IMR-90 (cell line): ENCODE measurements around the gene VPS4B. TPM values are rescaled to one million over a fixed set of nuclear protein-coding genes. Genes with fewer than 3 reads are reported as not detected.

Source experiments
- ATAC-seq: fragments of 200-7000 bp; cut with Tn5 transposase; 2 replicates; pipeline ENCODE4 v1.9.1; 2020; ENCODE audit warnings: low read depth, mild to moderate bottlenecking, moderate library complexity
- BruUV-seq: library from RNA; stranded (reverse); fragments of 400-500 nt; replicated peaks from 2 replicates; lab custom pipeline; 2021; lab: Mats Ljungman, UMichigan
- CTCF ChIA-PET: fragments of 300-600 bp; formaldehyde crosslinking; extraction: SDS; loops from one replicate; lab custom pipeline; 2021; ENCODE audit warnings: antibody characterized with exemption; lab: Yijun Ruan, JAX
- POLR2A ChIA-PET: fragments of 300-600 bp; sonication (Branson Sonifier 250); formaldehyde crosslinking; loops from one replicate; lab custom pipeline; 2022; ENCODE audit warnings: antibody characterized with exemption; ENCODE audit not compliant: unreplicated experiment; lab: Charles Lee
- DNase-seq: peaks from one replicate; pipeline ENCODE4 v3.0.0; 2013
- H2AFZ ChIP-seq: replicated peaks from 2 replicates; pipeline ENCODE3; 2013; ENCODE audit warnings: low read length, mild to moderate bottlenecking; ENCODE audit not compliant: poor library complexity
- H2AK5ac ChIP-seq: 2 replicates; pipeline ENCODE4 v1.6.1; 2013; ENCODE audit warnings: low read depth, low read length, inconsistent platforms
- H2AK9ac ChIP-seq: replicated peaks from 2 replicates; pipeline ENCODE3; 2013; ENCODE audit warnings: mild to moderate bottlenecking, low read depth, low read length, moderate library complexity; ENCODE audit not compliant: poor library complexity
- H2BK120ac ChIP-seq: 2 replicates; pipeline ENCODE4 v1.6.1; 2013; ENCODE audit warnings: low read depth, low read length, inconsistent platforms
- H2BK15ac ChIP-seq: 3 replicates; pipeline ENCODE4 v1.6.1; 2013; ENCODE audit warnings: low read depth, low read length, inconsistent platforms
- H2BK20ac ChIP-seq: 2 replicates; pipeline ENCODE4 v1.6.1; 2013; ENCODE audit warnings: low read depth, mild to moderate bottlenecking, inconsistent platforms, low read length, moderate library complexity
- H2BK5ac ChIP-seq: 2 replicates; pipeline ENCODE4 v1.6.1; 2013; ENCODE audit warnings: mild to moderate bottlenecking, low read depth, low read length, inconsistent platforms; ENCODE audit not compliant: poor library complexity, severe bottlenecking
- H3K14ac ChIP-seq: replicated peaks from 2 replicates; pipeline ENCODE4 v1.6.1; 2013; ENCODE audit warnings: low read depth, low read length, inconsistent platforms
- H3K18ac ChIP-seq: 2 replicates; pipeline ENCODE4 v1.6.1; 2013; ENCODE audit warnings: low read depth, low read length, control low read depth
- H3K23ac ChIP-seq: 2 replicates; pipeline ENCODE4 v1.6.1; 2013; ENCODE audit warnings: low read depth, low read length, inconsistent platforms
- H3K27ac ChIP-seq: 2 replicates; pipeline ENCODE4 v1.5.1; 2013; ENCODE audit warnings: mild to moderate bottlenecking, control low read depth, low read length; ENCODE audit not compliant: insufficient read depth
- H3K27me3 ChIP-seq: 2 replicates; pipeline ENCODE4 v1.6.1; 2013; ENCODE audit warnings: low read length; ENCODE audit not compliant: control insufficient read depth, insufficient read depth
- H3K36me3 ChIP-seq: 2 replicates; pipeline ENCODE4 v1.6.1; 2013; ENCODE audit warnings: low read length, mixed read lengths; ENCODE audit not compliant: control insufficient read depth, insufficient read depth
- H3K4ac ChIP-seq: 2 replicates; pipeline ENCODE4 v1.6.1; 2013; ENCODE audit warnings: low read depth, low read length, inconsistent platforms
- H3K4me1 ChIP-seq: 2 replicates; pipeline ENCODE4 v1.6.1; 2013; ENCODE audit warnings: low read length, mixed read lengths; ENCODE audit not compliant: control insufficient read depth, insufficient read depth
- H3K4me2 ChIP-seq: 2 replicates; pipeline ENCODE4 v1.6.1; 2013; ENCODE audit warnings: low read depth, mild to moderate bottlenecking, control low read depth, low read length, moderate library complexity
- H3K4me3 ChIP-seq: 2 replicates; pipeline ENCODE4 v1.5.1; 2013; ENCODE audit warnings: low read depth, mild to moderate bottlenecking, control low read depth, low read length, moderate library complexity; ENCODE audit not compliant: insufficient read depth
- H3K56ac ChIP-seq: 2 replicates; pipeline ENCODE4 v1.6.1; 2013; ENCODE audit warnings: low read length, inconsistent platforms; ENCODE audit not compliant: insufficient read depth; ENCODE audit errors: extremely low read depth
- H3K79me1 ChIP-seq, 2 experiments: 2 replicates each; pipeline ENCODE4 v1.6.1; 2013; ENCODE audit warnings: low read length in 2 of 2, inconsistent platforms in 1 of 2, low read depth in 1 of 2
- H3K9ac ChIP-seq: 2 replicates; pipeline ENCODE4 v1.6.1; 2013; ENCODE audit warnings: low read depth, low read length, control low read depth
- H3K9me1 ChIP-seq: 2 replicates; pipeline ENCODE4 v1.6.1; 2013; ENCODE audit warnings: low read length, inconsistent platforms; ENCODE audit not compliant: insufficient read depth
- H3K9me3 ChIP-seq: 2 replicates; pipeline ENCODE4 v1.6.1; 2013; ENCODE audit warnings: low read length; ENCODE audit not compliant: control insufficient read depth, insufficient read depth
- H4K20me1 ChIP-seq: 2 replicates; pipeline ENCODE4 v1.6.1; 2013; ENCODE audit warnings: low read length, inconsistent platforms; ENCODE audit not compliant: insufficient read depth
- H4K5ac ChIP-seq: 2 replicates; pipeline ENCODE4 v1.6.1; 2013; ENCODE audit warnings: mild to moderate bottlenecking, low read depth, low read length, control low read depth
- H4K8ac ChIP-seq, 2 experiments: 2 replicates each; pipeline ENCODE4 v1.6.1; 2013; ENCODE audit warnings: low read depth in 2 of 2, low read length in 2 of 2, control low read depth in 1 of 2, inconsistent platforms in 1 of 2
- H4K91ac ChIP-seq: 2 replicates; pipeline ENCODE4 v1.6.1; 2013; ENCODE audit warnings: low read depth, low read length, inconsistent platforms; ENCODE audit not compliant: insufficient read depth
- BHLHE40 ChIP-seq: fragments of 150-350 bp; IDR thresholded peaks from 2 replicates; pipeline ENCODE4 v1.6.1; 2016; ENCODE audit warnings: mild to moderate bottlenecking, low read depth, low read length
- CEBPB ChIP-seq: IDR thresholded peaks from 2 replicates; pipeline ENCODE4 v1.6.1; 2012; ENCODE audit warnings: low read depth, low read length, improper control_type of control experiment
- CHD1 ChIP-seq: IDR thresholded peaks from 2 replicates; pipeline ENCODE4 v1.6.1; 2012; ENCODE audit warnings: low read depth, low read length, improper control_type of control experiment
- MAFK ChIP-seq: IDR thresholded peaks from 2 replicates; pipeline ENCODE4 v1.6.1; 2012; ENCODE audit warnings: low read depth, low read length, improper control_type of control experiment
- MAZ ChIP-seq: IDR thresholded peaks from 2 replicates; pipeline ENCODE4 v1.6.1; 2012; ENCODE audit warnings: low read depth, mild to moderate bottlenecking, low read length, improper control_type of control experiment, moderate library complexity, borderline replicate concordance
- MXI1 ChIP-seq: IDR thresholded peaks from 2 replicates; pipeline ENCODE4 v1.6.1; 2012; ENCODE audit warnings: low read depth, mild to moderate bottlenecking, low read length, moderate library complexity, borderline replicate concordance
- NFE2L2 ChIP-seq: fragments of 150-350 bp; IDR thresholded peaks from 2 replicates; pipeline ENCODE4 v1.6.1; 2016; ENCODE audit warnings: low read depth, mild to moderate bottlenecking, low read length
- POLR2A ChIP-seq: IDR thresholded peaks from 2 replicates; pipeline ENCODE4 v1.6.1; 2012; ENCODE audit warnings: mild to moderate bottlenecking, low read depth, low read length
- RAD21 ChIP-seq: IDR thresholded peaks from 2 replicates; pipeline ENCODE4 v1.6.1; 2012; ENCODE audit warnings: low read length, improper control_type of control experiment
- RCOR1 ChIP-seq: IDR thresholded peaks from 2 replicates; pipeline ENCODE4 v1.6.1; 2012; ENCODE audit warnings: mild to moderate bottlenecking, low read length, improper control_type of control experiment; ENCODE audit not compliant: insufficient replicate concordance
- RFX5 ChIP-seq: IDR thresholded peaks from 2 replicates; pipeline ENCODE4 v1.8.0; 2012; ENCODE audit warnings: low read depth, mild to moderate bottlenecking, low read length, moderate library complexity
- WGBS, 2 experiments: methylation state at CpG; one replicate each; pipeline versions ENCODE4 v1.1.5 to v1.1.7; 2013; ENCODE audit warnings: missing lambda C conversion rate in 2 of 2; ENCODE audit not compliant: insufficient read length in 1 of 2; ENCODE audit errors: extremely low coverage in 2 of 2; 5-methylcytosine and 5-hydroxymethylcytosine counted together
- dilution Hi-C: fragments of 300-500 bp; cut with HindIII; formaldehyde crosslinking; loops from one replicate; pipeline ENCODE4 v1.14.3; 2018; ENCODE audit warnings: low sequenced_read_pairs; ENCODE audit not compliant: unreplicated experiment
- in situ Hi-C: fragments of 300-500 bp; cut with MboI; formaldehyde crosslinking; loops from 3 replicates; pipeline ENCODE4 v1.14.3; 2019; ENCODE audit warnings: low sequenced_read_pairs, inconsistent platforms, mixed read lengths
- intact Hi-C: fragments of 100-400 bp; cut with micrococcal nuclease; formaldehyde crosslinking; loops from 2 replicates; pipeline ENCODE4 v1.10.0; 2022
- polyA plus RNA-seq, 3 experiments: library from polyadenylated mRNA; depleted of rRNA; stranded (reverse); fragments of >200 nt; gene quantifications; 2 replicates each; pipeline ENCODE4 v1.2.3, GENCODE V29; 2012; ENCODE audit warnings: low replicate concordance in 1 of 3
- total RNA-seq: library from RNA; depleted of rRNA; stranded (reverse); fragments of >200 nt; gene quantifications from 2 replicates; pipeline ENCODE4 v1.2.3, GENCODE V29; 2012
- TF ChIP-seq, protein P1 (sequence below): fragments of 150-350 bp; IDR thresholded peaks from 2 replicates; pipeline ENCODE4 v1.6.1; 2017; ENCODE audit warnings: mild to moderate bottlenecking, antibody characterized with exemption, low read length, low read depth
- TF ChIP-seq, protein P2 (sequence below): fragments of 150-350 bp; IDR thresholded peaks from 2 replicates; pipeline ENCODE4 v1.6.1; 2016; ENCODE audit warnings: low read depth, mild to moderate bottlenecking, low read length, moderate library complexity, borderline replicate concordance

VPS4B gene
- total and polyA plus RNA-seq, 2 of the 4 experiments (the other 2 are of a cell fraction), result 16.2 to 31.5 TPM

DNA sequence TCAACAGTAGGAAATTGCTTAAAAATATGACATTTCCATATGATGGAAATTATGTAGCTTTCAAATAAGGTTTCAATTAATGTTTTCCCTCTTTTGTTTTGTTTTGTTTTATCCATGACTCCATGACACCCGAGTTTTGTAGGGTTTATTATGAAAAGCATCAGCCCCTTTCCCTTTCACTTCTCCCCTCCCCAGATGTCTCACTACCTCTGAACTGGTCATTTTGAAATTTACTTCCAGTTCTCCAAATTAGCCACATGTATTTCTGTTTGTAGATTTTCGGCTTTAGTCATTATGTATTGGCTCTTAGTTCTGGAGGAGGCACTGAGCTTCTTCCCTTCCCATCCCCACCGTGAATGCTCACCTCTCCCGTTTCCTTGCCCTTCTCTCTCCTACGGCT is 18.6 kb upstream of the VPS4B start:
- Histone ChIP-seq H3K79me1 (no peaks in the 10 kb centered on the region), H3K27ac (no peak overlapping the region), H3K4me3 (no peak overlapping the region), H3K9ac (no peak overlapping the region), H2BK15ac (no peak overlapping the region), H4K5ac (no peak overlapping the region), H3K27me3 (peaks cover 4% of the 10 kb centered on the region), H4K20me1 (no peaks in the 10 kb centered on the region), H3K4me1 (no peaks in the 10 kb centered on the region), H2AK9ac (no peak overlapping the region), H4K8ac (no peak overlapping the region), H3K36me3 (no peaks in the 10 kb centered on the region), H2BK120ac (no peak overlapping the region), H2BK5ac (no peak overlapping the region), H3K4ac (no peak overlapping the region), H3K4me2 (no peak overlapping the region), H3K23ac (no peak overlapping the region), H2AK5ac (no peak overlapping the region), H3K9me3 (no peaks in the 10 kb centered on the region), H2AFZ (no peak overlapping the region), H2BK20ac (no peak overlapping the region), H4K91ac (no peak overlapping the region), H3K9me1 (no peaks in the 10 kb centered on the region), H3K18ac (no peak overlapping the region), H3K14ac (no peak overlapping the region), H3K56ac (no peak overlapping the region)
- dilution Hi-C loops, result no loop called here
- no peak for ATAC-seq
- CTCF ChIA-PET, result interaction anchor here (0.6 kb wide), 1 partner anchor 110 kb away, joined by 3 read pairs; no protein-coding TSS in a partner anchor
- no CpG with 5 or more reads among the region's 5 CpGs for WGBS, 2 experiments
- DNase-seq, result no peak
- intact Hi-C loops, result no loop called here
- POLR2A ChIA-PET, result no interaction called here
- no peak for TF ChIP-seq POLR2A
- TF ChIP-seq RCOR1, result no peak
- TF ChIP-seq NFE2L2, result no peak
- no peak for TF ChIP-seq RAD21
- TF ChIP-seq, protein P1, sequence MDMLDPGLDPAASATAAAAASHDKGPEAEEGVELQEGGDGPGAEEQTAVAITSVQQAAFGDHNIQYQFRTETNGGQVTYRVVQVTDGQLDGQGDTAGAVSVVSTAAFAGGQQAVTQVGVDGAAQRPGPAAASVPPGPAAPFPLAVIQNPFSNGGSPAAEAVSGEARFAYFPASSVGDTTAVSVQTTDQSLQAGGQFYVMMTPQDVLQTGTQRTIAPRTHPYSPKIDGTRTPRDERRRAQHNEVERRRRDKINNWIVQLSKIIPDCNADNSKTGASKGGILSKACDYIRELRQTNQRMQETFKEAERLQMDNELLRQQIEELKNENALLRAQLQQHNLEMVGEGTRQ, result no peak
- TF ChIP-seq MAZ, result no peak
- no peak for TF ChIP-seq CHD1
- no peak for TF ChIP-seq CEBPB
- no peak for TF ChIP-seq MAFK
- TF ChIP-seq BHLHE40, result no peak
- TF ChIP-seq MXI1, result no peak
- TF ChIP-seq, protein P2, sequence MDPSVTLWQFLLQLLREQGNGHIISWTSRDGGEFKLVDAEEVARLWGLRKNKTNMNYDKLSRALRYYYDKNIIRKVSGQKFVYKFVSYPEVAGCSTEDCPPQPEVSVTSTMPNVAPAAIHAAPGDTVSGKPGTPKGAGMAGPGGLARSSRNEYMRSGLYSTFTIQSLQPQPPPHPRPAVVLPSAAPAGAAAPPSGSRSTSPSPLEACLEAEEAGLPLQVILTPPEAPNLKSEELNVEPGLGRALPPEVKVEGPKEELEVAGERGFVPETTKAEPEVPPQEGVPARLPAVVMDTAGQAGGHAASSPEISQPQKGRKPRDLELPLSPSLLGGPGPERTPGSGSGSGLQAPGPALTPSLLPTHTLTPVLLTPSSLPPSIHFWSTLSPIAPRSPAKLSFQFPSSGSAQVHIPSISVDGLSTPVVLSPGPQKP, result no peak
- no peak for TF ChIP-seq RFX5
- BruUV-seq, result no TSS peak
- in situ Hi-C loops, result loop anchor here (5.0 kb wide), 1 partner anchor 314 kb away; no protein-coding TSS in a partner anchor
